IMR-90 (cell line): ENCODE data around the gene AMBP.

ENCODE experiments used
- BHLHE40 ChIP-seq: fragments of 150-350 bp; IDR thresholded peaks from 2 replicates; pipeline ENCODE4 v1.6.1; 2016; ENCODE audit warnings: mild to moderate bottlenecking, low read depth, low read length
- CTCF ChIP-seq: conservative IDR thresholded peaks from 2 replicates; pipeline ENCODE4 v1.5.1; 2012; ENCODE audit warnings: mild to moderate bottlenecking, low read depth, low read length, improper control_type of control experiment
- POLR2A ChIP-seq: IDR thresholded peaks from 2 replicates; pipeline ENCODE4 v1.6.1; 2012; ENCODE audit warnings: mild to moderate bottlenecking, low read depth, low read length
- USF2 ChIP-seq: fragments of 150-350 bp; IDR thresholded peaks from 2 replicates; pipeline ENCODE4 v1.6.1; 2017; ENCODE audit warnings: mild to moderate bottlenecking, antibody characterized with exemption, low read length, low read depth
- TF ChIP-seq, protein P1 (sequence below): fragments of 150-350 bp; IDR thresholded peaks from 2 replicates; pipeline ENCODE4 v1.6.1; 2016; ENCODE audit warnings: low read depth, mild to moderate bottlenecking, low read length, moderate library complexity, borderline replicate concordance

- no peak for TF ChIP-seq CTCF
- no peak for TF ChIP-seq POLR2A
- TF ChIP-seq, protein P1, sequence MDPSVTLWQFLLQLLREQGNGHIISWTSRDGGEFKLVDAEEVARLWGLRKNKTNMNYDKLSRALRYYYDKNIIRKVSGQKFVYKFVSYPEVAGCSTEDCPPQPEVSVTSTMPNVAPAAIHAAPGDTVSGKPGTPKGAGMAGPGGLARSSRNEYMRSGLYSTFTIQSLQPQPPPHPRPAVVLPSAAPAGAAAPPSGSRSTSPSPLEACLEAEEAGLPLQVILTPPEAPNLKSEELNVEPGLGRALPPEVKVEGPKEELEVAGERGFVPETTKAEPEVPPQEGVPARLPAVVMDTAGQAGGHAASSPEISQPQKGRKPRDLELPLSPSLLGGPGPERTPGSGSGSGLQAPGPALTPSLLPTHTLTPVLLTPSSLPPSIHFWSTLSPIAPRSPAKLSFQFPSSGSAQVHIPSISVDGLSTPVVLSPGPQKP, result no peak
- no peak for TF ChIP-seq BHLHE40
- TF ChIP-seq USF2, result no peak
Measured at GRCh38 chr9:114017741-114018715, 60.1 kb downstream of the AMBP start.
